Mammary epithelial cell (primary cell): Measurements from ENCODE around the gene CCKAR.

ENCODE experiments used
- EZH2 ChIP-seq: IDR thresholded peaks from 2 replicates; pipeline ENCODE4 v1.6.1; 2012; ENCODE audit warnings: low read length, inconsistent platforms, borderline replicate concordance
- TF ChIP-seq, protein P1 (sequence below), 2 donors: IDR thresholded peaks in 1 of 2; conservative IDR thresholded peaks in 1 of 2; 2 replicates each; pipeline ENCODE4 v1.5.1; 2011 to 2012; ENCODE audit warnings: inconsistent platforms in 2 of 2, low read length in 2 of 2, mild to moderate bottlenecking in 2 of 2, control low read depth in 1 of 2, low read depth in 1 of 2; ENCODE audit not compliant: insufficient read depth in 1 of 2; ENCODE audit errors: extremely low read depth in 1 of 2

DNA sequence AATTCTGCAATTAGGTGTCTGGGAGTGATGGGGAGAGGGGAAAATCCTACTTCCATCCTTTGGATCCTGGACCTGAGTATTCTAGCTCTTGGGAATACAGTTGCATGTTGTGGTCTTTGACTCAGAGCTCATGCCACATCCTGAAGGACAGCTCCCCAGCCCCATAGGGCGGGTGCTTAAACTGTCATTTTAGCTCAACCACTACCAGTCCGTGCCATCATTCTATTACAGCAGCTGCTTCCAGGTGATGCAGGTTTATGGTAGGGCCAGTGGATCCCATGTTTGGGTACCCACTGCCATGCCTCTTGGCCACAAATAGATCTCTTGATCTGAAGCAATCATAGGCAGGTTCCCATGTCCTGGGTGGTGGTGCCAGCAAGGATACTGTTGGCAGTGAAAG is 34.7 kb downstream of the CCKAR start:
- TF ChIP-seq, protein P1, sequence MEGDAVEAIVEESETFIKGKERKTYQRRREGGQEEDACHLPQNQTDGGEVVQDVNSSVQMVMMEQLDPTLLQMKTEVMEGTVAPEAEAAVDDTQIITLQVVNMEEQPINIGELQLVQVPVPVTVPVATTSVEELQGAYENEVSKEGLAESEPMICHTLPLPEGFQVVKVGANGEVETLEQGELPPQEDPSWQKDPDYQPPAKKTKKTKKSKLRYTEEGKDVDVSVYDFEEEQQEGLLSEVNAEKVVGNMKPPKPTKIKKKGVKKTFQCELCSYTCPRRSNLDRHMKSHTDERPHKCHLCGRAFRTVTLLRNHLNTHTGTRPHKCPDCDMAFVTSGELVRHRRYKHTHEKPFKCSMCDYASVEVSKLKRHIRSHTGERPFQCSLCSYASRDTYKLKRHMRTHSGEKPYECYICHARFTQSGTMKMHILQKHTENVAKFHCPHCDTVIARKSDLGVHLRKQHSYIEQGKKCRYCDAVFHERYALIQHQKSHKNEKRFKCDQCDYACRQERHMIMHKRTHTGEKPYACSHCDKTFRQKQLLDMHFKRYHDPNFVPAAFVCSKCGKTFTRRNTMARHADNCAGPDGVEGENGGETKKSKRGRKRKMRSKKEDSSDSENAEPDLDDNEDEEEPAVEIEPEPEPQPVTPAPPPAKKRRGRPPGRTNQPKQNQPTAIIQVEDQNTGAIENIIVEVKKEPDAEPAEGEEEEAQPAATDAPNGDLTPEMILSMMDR (conservative IDR thresholded peaks at IDR 0.05 in 1 of 2, IDR thresholded peaks at IDR 0.05 in 1 of 2; ENCODE audit: extremely low read depth in 1 of 2, insufficient read depth in 1 of 2, low read depth in 1 of 2, low read length in 2 of 2), result no peak
- no peak for TF ChIP-seq EZH2
